Right cardiac atrium (tissue), 5 donors: ENCODE measurements around the gene DOCK8. TPM values are rescaled to one million over a fixed set of nuclear protein-coding genes. Genes with fewer than 3 reads are reported as not detected.
"Not testable (repeated sequence)": the region's sequence is repeated elsewhere in the genome, so short reads cannot be mapped to it uniquely, and the experiment has no call there.

Experiments used
- ATAC-seq, 2 donors: fragments of 200-7000 bp; cut with Tn5 transposase; one replicate each; pipeline versions ENCODE4 v1.8.0 to v1.9.1; 2020; ENCODE audit warnings: moderate library complexity in 2 of 2, mild to moderate bottlenecking in 1 of 2
- DNase-seq, 3 donors: peaks; one replicate each; pipeline ENCODE4 v3.0.0-alpha.2; 2020
- H3K27ac ChIP-seq: one replicate; pipeline ENCODE4 v1.5.1; 2013; ENCODE audit warnings: mild to moderate bottlenecking, low read length, control low read depth, moderate library complexity
- H3K27me3 ChIP-seq: one replicate; pipeline ENCODE4 v1.6.1; 2013; ENCODE audit not compliant: control insufficient read depth, insufficient read depth
- H3K4me1 ChIP-seq: one replicate; pipeline ENCODE4 v1.6.1; 2013; ENCODE audit warnings: low read length; ENCODE audit not compliant: control insufficient read depth, insufficient read depth
- H3K4me3 ChIP-seq: one replicate; pipeline ENCODE4 v1.5.1; 2013; ENCODE audit warnings: low read length, control low read depth
- H3K9me3 ChIP-seq: one replicate; pipeline ENCODE4 v1.6.1; 2013; ENCODE audit warnings: low read length; ENCODE audit not compliant: control insufficient read depth
- WGBS: extraction: QIAGEN DNeasy Blood & Tissue Kit; methylation state at CpG from one replicate; pipeline ENCODE4 v1.1.7; 2013; 5-methylcytosine and 5-hydroxymethylcytosine counted together
- intact Hi-C, 4 donors: fragments of 100-400 bp; cut with DNase I; formaldehyde crosslinking; loops; one replicate each; pipeline versions ENCODE4 v1.11.0 to v1.14.0; 2022 to 2023
- polyA plus RNA-seq: library from polyadenylated mRNA; stranded (reverse); fragments of 200-250 nt; gene quantifications from one replicate; pipeline ENCODE4 v1.2.3, GENCODE V29; 2013
- total RNA-seq, 4 donors: library from RNA; stranded (reverse); fragmentation: NEBNext Ultra II Directional; extraction: Animal tissue kit (Norgen Biotek cat#: 25700); gene quantifications; one replicate each; pipeline ENCODE4 v1.2.1, GENCODE V29; 2021
- donor health status: healthy with polysubstance abuse.
- donor health status: DM: no; HTN: yes; CAD: no.
- donor health status: DM: no; HTN: no; CAD: no.
- donor health status: DM: no; HTN: yes; CAD: no; lungs with severe emphysema.
- donor health status: DM: yes; HTN: yes; CAD: no.

The DOCK8 gene
- total and polyA plus RNA-seq, 5 donors = 1.5 to 8.9 (median 5.8) TPM

DNA sequence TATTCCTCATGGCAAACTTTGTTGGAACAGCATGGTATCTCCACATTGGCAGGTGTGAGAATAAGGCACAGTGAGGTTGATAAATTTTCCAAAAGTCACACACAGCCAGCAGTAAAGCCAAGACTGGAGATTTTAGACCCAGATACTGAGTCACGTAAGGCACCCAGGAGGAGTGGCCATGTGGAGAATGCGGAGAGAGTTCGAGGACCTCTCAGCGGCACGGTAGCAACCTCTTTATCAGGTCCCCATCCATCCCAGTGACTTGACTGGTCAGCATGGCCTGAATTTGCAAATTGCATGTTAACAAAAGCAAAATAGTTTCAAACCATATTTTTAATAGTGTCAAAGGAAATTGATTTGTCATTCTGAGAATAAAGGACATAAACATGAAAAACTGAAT lies 183.4 kb downstream of the DOCK8 start:
- Histone ChIP-seq H3K4me1 (no peaks in the 10 kb centered on the region), H3K9me3 (no peaks in the 10 kb centered on the region), H3K27ac (no peak overlapping the region), H3K27me3 (no peaks in the 10 kb centered on the region), H3K4me3 (no peak overlapping the region)
- WGBS = 88% methylated on average over 5 of the region's 5 CpGs
- intact Hi-C loops = no loop called here
- ATAC-seq (no peak), DNase-seq (no peak)

DNA sequence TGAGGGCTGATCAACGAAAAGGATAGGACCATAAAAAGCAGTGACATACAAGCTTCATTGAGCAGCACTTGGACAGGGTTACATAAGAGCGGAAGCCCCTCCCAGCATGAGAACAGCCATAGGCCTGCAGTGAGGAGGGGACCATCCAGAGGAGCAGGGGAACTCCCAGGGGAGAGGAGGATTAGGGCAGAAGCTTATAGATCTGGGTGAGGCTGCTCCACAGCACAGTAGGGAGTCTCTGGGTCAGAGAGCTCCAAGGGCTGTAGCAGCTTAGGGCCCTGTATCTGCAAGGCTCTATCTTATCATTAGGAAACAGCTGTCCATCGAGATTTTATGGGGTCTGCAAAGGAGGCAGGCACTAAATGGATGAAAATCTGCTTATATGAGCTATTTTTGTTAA lies 186.6 kb downstream of the DOCK8 start:
- H3K9me3 ChIP-seq = no peaks in the 10 kb centered on the region
- intact Hi-C loops = loop anchor here in 2 of 4 donors (10.0 kb wide), 1 partner anchor 364 kb away; no protein-coding TSS in a partner anchor
- 65% methylated on average over 3 of the region's 3 CpGs for WGBS
- no peak for DNase-seq
- H3K4me3 ChIP-seq = no peak overlapping the region
- H3K4me1 ChIP-seq = no peaks in the 10 kb centered on the region
- peak in 1 of 2 donors; percentile 62 for ATAC-seq
- no peak overlapping the region for H3K27ac ChIP-seq
- no peaks in the 10 kb centered on the region for H3K27me3 ChIP-seq

DNA sequence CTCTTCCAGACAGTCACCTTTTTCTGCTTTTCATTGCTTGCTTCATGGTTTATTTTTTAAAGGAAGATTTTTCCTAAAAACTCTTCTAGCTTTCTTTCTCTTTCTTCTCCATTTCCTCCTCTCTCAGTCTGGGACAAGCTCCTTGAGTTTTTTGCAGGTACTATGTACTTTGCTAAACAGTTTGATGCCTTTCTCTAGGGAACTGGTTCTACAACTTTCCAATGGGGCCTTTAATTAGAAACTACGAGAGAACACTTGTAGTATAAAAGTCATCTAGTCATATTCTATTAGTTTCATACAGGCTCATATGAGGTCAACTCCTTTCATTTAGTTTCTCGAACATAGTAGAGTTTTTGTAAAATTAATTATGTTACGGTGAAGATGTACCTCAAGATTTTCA lies 189.6 kb downstream of the DOCK8 start:
- intact Hi-C loops = loop anchor here in 2 of 4 donors (10.0 kb wide), 1 partner anchor 361 kb away; no protein-coding TSS in a partner anchor
- Histone ChIP-seq H3K9me3 (no peaks in the 10 kb centered on the region), H3K27ac (no peak overlapping the region), H3K27me3 (no peaks in the 10 kb centered on the region), H3K4me1 (no peaks in the 10 kb centered on the region), H3K4me3 (no peak overlapping the region)
- WGBS = 94% methylated on average over 3 of the region's 3 CpGs
- ATAC-seq = no peak
- DNase-seq = no peak

DNA sequence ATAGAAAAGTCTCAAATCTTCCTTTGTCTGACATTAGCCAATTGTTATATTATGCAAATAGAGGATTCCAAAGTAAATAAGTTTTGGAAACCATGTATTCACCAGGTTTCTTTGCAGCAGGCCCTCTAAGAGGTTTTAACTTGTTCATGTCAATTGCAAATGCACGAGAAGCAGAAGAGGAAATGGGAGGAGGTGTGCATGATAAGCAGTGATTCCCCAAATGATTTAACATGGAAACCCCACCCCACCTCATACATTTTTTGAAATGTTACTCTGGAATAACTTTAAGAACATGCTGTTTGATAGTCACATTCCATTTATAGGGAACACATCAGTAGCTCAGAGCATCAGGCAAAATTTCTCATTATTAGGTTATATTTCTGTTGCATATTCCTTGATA lies 190.7 kb downstream of the DOCK8 start:
- H3K27ac ChIP-seq = no peak overlapping the region
- WGBS = 66% methylated on average over 1 of the region's 1 CpG
- intact Hi-C loops = loop anchor here in 2 of 4 donors (10.0 kb wide), 1 partner anchor 359 kb away; no protein-coding TSS in a partner anchor

DNA sequence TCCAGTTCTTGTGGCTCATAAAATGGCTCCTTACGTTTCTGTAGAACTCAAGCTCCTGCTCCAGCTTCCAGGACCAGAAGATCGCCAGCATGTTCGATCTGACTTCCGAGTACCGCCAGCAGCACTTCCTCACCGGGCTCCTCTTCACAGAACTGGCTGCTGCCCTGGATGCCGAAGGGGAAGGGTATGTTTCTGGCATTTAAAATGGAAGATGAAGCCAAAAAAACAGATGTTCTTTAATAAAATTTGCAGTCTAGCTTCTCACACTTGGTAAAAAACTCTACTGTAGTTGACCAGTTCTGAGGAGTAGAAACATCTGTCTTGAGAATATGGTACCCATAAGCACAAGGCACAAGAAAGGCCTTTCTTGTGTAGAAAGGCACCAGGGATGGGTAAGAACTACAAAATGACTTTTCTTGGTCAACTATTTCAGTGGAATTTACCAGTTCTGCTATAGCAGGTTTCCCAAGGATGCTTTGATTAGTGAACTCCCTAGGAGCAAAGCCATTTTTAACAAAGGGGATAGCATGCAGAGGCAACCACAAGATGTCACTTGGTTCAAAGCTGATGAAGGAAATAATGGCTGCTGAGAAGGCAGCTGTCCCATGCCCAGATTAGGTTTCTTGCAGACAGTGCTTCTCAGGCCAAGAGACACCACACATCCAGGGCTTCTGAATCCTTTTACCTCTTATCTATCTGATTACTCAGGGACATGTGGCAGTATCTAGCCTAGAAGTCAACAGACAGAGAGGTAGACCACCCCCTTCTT lies 192.4 kb downstream of the DOCK8 start:
- H3K27me3 ChIP-seq = no peaks in the 10 kb centered on the region
- WGBS = 69% methylated on average over 7 of the region's 7 CpGs
- DNase-seq (no peak), ATAC-seq (peak; percentile 67 to 84)
- H3K4me3 ChIP-seq = no peak overlapping the region
- H3K4me1 ChIP-seq = no peaks in the 10 kb centered on the region
- intact Hi-C loops = loop anchor here in 3 of 4 donors (2.0 to 10.0 kb wide), 2 partner anchors 358 kb away; no protein-coding TSS in a partner anchor
- no peaks in the 10 kb centered on the region for H3K9me3 ChIP-seq
- H3K27ac ChIP-seq = no peak overlapping the region

More for the DNA sequence above, 190.7 kb downstream of the DOCK8 start:
- H3K4me3 ChIP-seq = no peak overlapping the region
- no peaks in the 10 kb centered on the region for H3K9me3 ChIP-seq
- DNase-seq (no peak), ATAC-seq (no peak)
- H3K27me3 ChIP-seq = no peaks in the 10 kb centered on the region
- no peaks in the 10 kb centered on the region for H3K4me1 ChIP-seq

DNA sequence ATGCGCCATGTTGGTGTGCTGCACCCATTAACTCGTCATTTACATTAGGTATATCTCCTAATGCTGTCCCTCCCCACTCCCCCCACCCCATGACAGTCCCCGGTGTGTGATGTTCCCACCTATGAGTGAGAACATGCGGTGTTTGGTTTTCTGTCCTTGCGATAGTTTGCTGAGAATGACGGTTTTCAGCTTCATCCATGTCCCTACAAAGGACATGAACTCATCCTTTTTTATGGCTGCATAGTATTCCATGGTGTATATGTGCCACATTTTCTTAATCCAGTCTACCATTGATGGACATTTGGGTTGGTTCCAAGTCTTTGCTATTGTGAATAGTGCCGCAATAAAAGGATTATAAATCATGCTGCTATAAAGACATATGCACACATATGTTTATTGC lies 195.0 kb downstream of the DOCK8 start:
- not testable (repeated sequence) for H3K27ac ChIP-seq, H3K4me1 ChIP-seq, ATAC-seq, H3K4me3 ChIP-seq, DNase-seq, H3K9me3 ChIP-seq, H3K27me3 ChIP-seq
- 87% methylated on average over 7 of the region's 7 CpGs for WGBS
- intact Hi-C loops = loop anchor here in 2 of 4 donors (10.0 kb wide), 1 partner anchor 355 kb away; no protein-coding TSS in a partner anchor

DNA sequence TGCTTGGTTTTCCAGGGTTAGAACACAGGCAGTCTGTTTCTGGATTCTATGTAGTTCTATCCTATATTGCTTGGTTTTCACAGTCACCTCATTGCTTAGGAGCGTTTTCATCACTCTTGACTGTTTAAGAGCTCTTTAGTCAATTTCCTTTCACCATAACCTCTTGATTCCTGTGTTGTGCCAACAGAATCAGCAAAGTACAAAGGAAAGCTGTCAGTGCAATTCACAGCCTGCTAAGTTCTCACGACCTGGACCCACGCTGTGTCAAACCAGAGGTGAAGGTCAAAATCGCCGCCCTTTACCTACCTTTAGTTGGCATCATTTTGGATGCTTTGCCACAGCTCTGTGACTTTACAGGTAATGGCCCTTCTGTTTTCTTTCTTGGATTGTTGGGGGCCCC lies 199.9 kb downstream of the DOCK8 start:
- H3K9me3 ChIP-seq = no peaks in the 10 kb centered on the region
- H3K27ac ChIP-seq = no peak overlapping the region
- intact Hi-C loops = no loop called here
- H3K4me1 ChIP-seq = no peaks in the 10 kb centered on the region
- ATAC-seq (no peak), DNase-seq (no peak)
- H3K4me3 ChIP-seq = no peak overlapping the region
- WGBS = 86% methylated on average over 5 of the region's 5 CpGs
- H3K27me3 ChIP-seq = no peaks in the 10 kb centered on the region

DNA sequence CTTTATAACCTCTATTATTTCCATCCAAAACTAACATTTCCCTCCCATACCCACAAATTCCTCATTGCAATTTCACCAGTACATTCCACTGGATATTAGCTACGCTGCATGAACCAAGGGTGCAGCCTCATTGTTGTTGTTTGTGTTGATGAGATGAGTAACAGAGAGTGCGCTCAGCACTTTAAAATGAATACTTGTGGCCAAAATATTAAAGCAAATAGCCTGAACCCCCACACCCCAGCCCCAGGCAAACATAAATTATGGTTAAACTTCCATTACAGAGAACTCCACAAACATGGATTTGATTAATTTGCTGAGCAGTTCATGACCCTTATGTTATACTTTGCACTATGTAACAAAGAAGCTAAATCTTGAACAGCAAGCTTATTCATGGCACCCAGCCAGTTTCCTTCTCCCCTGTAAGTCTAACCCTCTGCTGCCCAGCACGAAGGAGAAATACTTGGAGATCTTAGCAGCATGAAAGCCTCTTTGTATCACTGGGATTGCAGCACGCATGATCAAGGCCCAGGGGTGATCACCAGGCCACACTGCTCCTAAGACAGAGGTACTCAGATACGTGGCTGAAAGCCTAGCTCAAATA lies 205.0 kb downstream of the DOCK8 start:
- intact Hi-C loops = no loop called here
- no peaks in the 10 kb centered on the region for H3K27me3 ChIP-seq
- no peaks in the 10 kb centered on the region for H3K4me1 ChIP-seq
- H3K27ac ChIP-seq = no peak overlapping the region
- H3K9me3 ChIP-seq = no peaks in the 10 kb centered on the region
- ATAC-seq = no peak
- no peak overlapping the region for H3K4me3 ChIP-seq
- DNase-seq = no peak
- 76% methylated on average over 5 of the region's 5 CpGs for WGBS

DNA sequence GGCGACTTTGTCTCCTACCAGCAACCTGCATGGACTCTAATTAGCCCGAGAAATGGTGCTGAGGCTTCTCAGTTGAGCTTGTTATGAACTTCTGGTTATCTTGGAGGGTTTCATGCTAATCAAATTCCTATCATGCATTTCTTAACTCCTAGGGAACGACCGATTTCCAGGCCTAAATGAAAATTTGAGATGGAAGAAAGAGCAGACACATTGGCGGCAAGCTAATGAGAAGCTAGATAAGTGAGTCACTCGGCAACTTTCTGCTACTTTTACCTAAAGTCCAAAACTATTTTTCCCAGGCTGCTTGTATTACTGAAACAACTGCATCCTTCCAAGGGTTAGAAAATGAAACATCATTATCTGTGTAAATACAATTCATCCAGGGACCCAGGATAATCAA lies 207.2 kb downstream of the DOCK8 start:
- Histone ChIP-seq H3K27me3 (no peaks in the 10 kb centered on the region), H3K27ac (no peak overlapping the region), H3K4me1 (no peaks in the 10 kb centered on the region), H3K9me3 (no peaks in the 10 kb centered on the region), H3K4me3 (no peak overlapping the region)
- intact Hi-C loops = no loop called here
- 67% methylated on average over 6 of the region's 6 CpGs for WGBS
- DNase-seq (no peak), ATAC-seq (no peak)

DNA sequence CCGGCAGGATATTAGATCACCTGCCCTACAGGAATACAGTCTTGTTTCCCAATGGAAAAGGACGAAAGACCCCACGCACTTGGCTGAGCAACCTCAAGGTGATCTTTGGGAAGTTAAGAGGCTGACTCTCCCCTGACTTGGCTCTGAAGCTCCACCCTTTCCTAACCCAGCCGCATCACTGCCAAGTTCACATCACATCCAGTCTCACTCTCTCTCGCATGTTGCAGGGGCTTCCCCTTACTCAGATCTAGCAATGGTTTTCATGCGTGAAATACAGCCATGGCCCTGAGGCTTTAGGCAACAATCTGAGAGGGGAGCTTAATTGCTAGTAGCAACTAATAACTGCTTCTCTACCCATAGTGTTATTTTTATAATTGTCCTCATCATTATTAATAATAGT lies 211.6 kb downstream of the DOCK8 start:
- H3K9me3 ChIP-seq = no peaks in the 10 kb centered on the region
- ATAC-seq = no peak
- no peak overlapping the region for H3K27ac ChIP-seq
- H3K4me3 ChIP-seq = no peak overlapping the region
- H3K27me3 ChIP-seq = no peaks in the 10 kb centered on the region
- 79% methylated on average over 6 of the region's 6 CpGs for WGBS
- H3K4me1 ChIP-seq = no peaks in the 10 kb centered on the region
- intact Hi-C loops = no loop called here
- DNase-seq = no peak

DNA sequence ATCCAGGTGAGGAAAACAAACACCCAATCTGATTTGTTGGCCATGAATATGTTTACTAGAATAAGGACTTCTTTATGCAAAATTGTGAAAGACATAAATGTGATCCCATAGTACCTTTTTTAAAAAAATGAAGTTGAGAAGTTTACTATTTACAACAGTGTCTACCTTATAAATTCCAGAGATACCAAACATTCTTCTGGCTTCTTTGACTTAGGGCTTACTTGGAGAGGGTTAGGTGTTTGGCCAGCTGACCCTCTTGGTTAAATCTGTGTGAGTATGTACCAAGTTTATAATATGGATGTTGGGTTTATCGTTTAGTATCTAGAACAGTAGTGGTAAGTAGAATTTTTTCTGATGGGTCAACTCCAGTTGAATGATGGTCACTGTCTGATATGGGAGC lies 212.3 kb downstream of the DOCK8 start:
- Histone ChIP-seq H3K9me3 (no peaks in the 10 kb centered on the region), H3K4me1 (no peaks in the 10 kb centered on the region), H3K27ac (no peak overlapping the region), H3K27me3 (no peaks in the 10 kb centered on the region), H3K4me3 (no peak overlapping the region)
- WGBS = 89% methylated on average over 1 of the region's 1 CpG
- ATAC-seq (no peak), DNase-seq (no peak)
- intact Hi-C loops = no loop called here
